GM23248 (cell line): Measurements from ENCODE around the gene PIK3CD.

ENCODE experiments used
- EZH2 ChIP-seq: fragments of 200-600 bp; sonication (generic); IDR thresholded peaks from 2 replicates; pipeline ENCODE4 v1.6.1; 2018; ENCODE audit warnings: antibody characterized with exemption, mild to moderate bottlenecking; ENCODE audit not compliant: insufficient read depth, poor library complexity, severe bottlenecking
- EZH2phosphoT487 ChIP-seq: fragments of 200-600 bp; sonication (generic); IDR thresholded peaks from 2 replicates; pipeline ENCODE4 v1.6.1; 2018; ENCODE audit warnings: antibody characterized with exemption, moderate library complexity, mild to moderate bottlenecking, low read depth; ENCODE audit not compliant: insufficient read depth

GRCh38 chr1:9733160-9733789 is 81.7 kb downstream of the PIK3CD start:
- TF ChIP-seq EZH2 (no peak), EZH2phosphoT487 (no peak)
